OCI-LY3 (cell line): Measurements from ENCODE around the gene IL3.

Experiments
- EZH2phosphoT487 ChIP-seq: fragments of 200-600 bp; shearing (Covaris generic); IDR thresholded peaks from 2 replicates; pipeline ENCODE4 v1.6.1; 2018; ENCODE audit warnings: antibody characterized with exemption, mixed run types, low read depth
- TF ChIP-seq, protein P1 (sequence below): fragments of 200-600, 300-600 bp; sonication (generic); IDR thresholded peaks from 2 replicates; pipeline ENCODE4 v1.5.1; 2014; ENCODE audit warnings: antibody characterized with exemption, low read length, low read depth

DNA sequence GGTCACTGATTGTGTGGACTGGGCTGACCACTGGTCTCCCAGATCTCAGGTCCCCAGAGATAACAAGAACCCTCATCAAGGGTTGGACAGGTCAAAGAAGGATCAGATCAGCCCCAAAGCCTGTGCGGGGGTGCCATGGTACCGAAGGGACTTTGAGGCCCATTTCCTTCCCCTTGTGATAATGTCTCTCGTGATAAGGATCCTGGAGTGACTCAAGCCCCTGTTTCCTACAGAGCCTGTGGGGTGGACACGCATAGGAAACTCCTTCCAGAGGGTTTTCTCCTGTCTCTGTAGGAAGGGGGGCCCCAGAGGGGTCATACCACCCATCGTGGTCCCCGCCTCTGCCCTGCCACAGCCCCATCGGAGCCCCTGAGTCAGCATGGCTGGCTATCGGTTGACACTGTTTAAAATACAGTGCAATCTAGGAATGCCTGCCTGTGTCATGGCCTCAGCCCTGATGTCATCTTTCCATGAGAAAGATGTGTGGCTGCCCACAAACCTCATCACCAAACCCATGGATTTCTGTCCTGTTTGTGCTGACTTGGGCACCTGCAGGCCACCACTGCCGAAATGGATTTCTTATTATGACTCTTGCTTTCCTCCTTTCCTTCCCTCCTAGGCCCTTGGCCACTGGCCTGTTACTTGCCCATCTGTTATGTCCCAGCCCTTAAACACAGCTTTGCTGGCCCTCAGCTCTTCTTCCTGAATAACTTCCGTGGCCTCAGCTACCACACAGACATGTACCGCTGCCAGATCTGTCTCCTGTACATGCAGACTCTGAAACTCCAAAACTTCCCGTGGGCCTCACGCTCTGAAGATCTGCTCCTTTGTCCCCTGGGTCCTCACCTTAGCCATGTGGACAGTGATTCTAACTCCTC is 10.2 kb downstream of the IL3 start:
- TF ChIP-seq, protein P1, sequence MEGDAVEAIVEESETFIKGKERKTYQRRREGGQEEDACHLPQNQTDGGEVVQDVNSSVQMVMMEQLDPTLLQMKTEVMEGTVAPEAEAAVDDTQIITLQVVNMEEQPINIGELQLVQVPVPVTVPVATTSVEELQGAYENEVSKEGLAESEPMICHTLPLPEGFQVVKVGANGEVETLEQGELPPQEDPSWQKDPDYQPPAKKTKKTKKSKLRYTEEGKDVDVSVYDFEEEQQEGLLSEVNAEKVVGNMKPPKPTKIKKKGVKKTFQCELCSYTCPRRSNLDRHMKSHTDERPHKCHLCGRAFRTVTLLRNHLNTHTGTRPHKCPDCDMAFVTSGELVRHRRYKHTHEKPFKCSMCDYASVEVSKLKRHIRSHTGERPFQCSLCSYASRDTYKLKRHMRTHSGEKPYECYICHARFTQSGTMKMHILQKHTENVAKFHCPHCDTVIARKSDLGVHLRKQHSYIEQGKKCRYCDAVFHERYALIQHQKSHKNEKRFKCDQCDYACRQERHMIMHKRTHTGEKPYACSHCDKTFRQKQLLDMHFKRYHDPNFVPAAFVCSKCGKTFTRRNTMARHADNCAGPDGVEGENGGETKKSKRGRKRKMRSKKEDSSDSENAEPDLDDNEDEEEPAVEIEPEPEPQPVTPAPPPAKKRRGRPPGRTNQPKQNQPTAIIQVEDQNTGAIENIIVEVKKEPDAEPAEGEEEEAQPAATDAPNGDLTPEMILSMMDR: no peak
- no peak for TF ChIP-seq EZH2phosphoT487
